Measurements from ENCODE around the gene SIAH1.

GRCh38 chr16:48340054-48340453, 45.2 kb downstream of the SIAH1 start:
- TF ChIP-seq, protein P1, sequence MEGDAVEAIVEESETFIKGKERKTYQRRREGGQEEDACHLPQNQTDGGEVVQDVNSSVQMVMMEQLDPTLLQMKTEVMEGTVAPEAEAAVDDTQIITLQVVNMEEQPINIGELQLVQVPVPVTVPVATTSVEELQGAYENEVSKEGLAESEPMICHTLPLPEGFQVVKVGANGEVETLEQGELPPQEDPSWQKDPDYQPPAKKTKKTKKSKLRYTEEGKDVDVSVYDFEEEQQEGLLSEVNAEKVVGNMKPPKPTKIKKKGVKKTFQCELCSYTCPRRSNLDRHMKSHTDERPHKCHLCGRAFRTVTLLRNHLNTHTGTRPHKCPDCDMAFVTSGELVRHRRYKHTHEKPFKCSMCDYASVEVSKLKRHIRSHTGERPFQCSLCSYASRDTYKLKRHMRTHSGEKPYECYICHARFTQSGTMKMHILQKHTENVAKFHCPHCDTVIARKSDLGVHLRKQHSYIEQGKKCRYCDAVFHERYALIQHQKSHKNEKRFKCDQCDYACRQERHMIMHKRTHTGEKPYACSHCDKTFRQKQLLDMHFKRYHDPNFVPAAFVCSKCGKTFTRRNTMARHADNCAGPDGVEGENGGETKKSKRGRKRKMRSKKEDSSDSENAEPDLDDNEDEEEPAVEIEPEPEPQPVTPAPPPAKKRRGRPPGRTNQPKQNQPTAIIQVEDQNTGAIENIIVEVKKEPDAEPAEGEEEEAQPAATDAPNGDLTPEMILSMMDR (IDR thresholded peaks at IDR 0.05 in 2 of 3, conservative IDR thresholded peaks at IDR 0.05 in 1 of 3; ENCODE audit: borderline replicate concordance in 1 of 3, insufficient read depth in 1 of 3, low read depth in 2 of 3, low read length in 2 of 3) = no peak
- TF ChIP-seq EGR1 (IDR thresholded peaks at IDR 0.05; ENCODE audit: low read depth) (no peak), SIN3A (IDR thresholded peaks at IDR 0.05; ENCODE audit: low read depth) (no peak), POLR2AphosphoS5 (IDR thresholded peaks at IDR 0.05; ENCODE audit: low read depth, low read length) (no peak)
